HepG2 (cell line): ENCODE results near the gene CHST3. TPM values are rescaled to one million over a fixed set of nuclear protein-coding genes. Genes with fewer than 3 reads are reported as not detected.
A peak's percentile ranks its signal among the peaks of the same experiment; 100 is the strongest.

Experiments
- DMAP1 ChIP-seq: IDR thresholded peaks from 2 replicates; pipeline ENCODE4 v1.6.1; 2016
- EEA1 ChIP-seq: sonication (generic); formaldehyde crosslinking; IDR thresholded peaks from 2 replicates; pipeline ENCODE4 v1.5.1; 2020; ENCODE audit warnings: mild to moderate bottlenecking, missing genetic modification reagents, borderline replicate concordance
- GZF1 ChIP-seq: sonication (generic); formaldehyde crosslinking; IDR thresholded peaks from 2 replicates; pipeline ENCODE4 v1.5.1; 2020; ENCODE audit warnings: mild to moderate bottlenecking, missing genetic modification reagents
- HNF4A ChIP-seq: sonication (generic); formaldehyde crosslinking; IDR thresholded peaks from 2 replicates; pipeline ENCODE4 v1.4.0; 2020; ENCODE audit warnings: missing genetic modification reagents
- KDM5B ChIP-seq: sonication (generic); formaldehyde crosslinking; IDR thresholded peaks from 2 replicates; pipeline ENCODE4 v1.4.0; 2020; ENCODE audit warnings: missing genetic modification reagents, mild to moderate bottlenecking, borderline replicate concordance
- MAZ ChIP-seq, 2 experiments: sonication (generic) in 1 of 2; formaldehyde crosslinking in 1 of 2; IDR thresholded peaks; 2 replicates each; pipeline versions ENCODE4 v1.5.0 to v1.6.1; 2012 to 2020; ENCODE audit warnings: low read depth in 2 of 2, mild to moderate bottlenecking in 2 of 2, borderline replicate concordance in 1 of 2, improper control_type of control experiment in 1 of 2, low read length in 1 of 2, missing genetic modification reagents in 1 of 2, moderate library complexity in 1 of 2
- PAWR ChIP-seq: sonication (generic); formaldehyde crosslinking; IDR thresholded peaks from 2 replicates; pipeline ENCODE4 v1.4.0; 2020; ENCODE audit warnings: missing genetic modification reagents, mild to moderate bottlenecking, borderline replicate concordance
- POLR2G ChIP-seq: fragments of 200-400 bp; formaldehyde crosslinking; IDR thresholded peaks from 2 replicates; pipeline ENCODE4 v1.6.1; 2018; ENCODE audit warnings: mild to moderate bottlenecking, low read depth, low read length, moderate library complexity
- SAFB2 ChIP-seq: sonication (generic); formaldehyde crosslinking; IDR thresholded peaks from 2 replicates; pipeline ENCODE4 v1.5.1; 2020; ENCODE audit warnings: missing genetic modification reagents, low read depth, mild to moderate bottlenecking, borderline replicate concordance
- SNAI1 ChIP-seq: sonication (generic); formaldehyde crosslinking; IDR thresholded peaks from 2 replicates; pipeline ENCODE4 v1.5.0; 2020; ENCODE audit warnings: mild to moderate bottlenecking, missing genetic modification reagents, borderline replicate concordance
- SNAPC2 ChIP-seq: sonication (generic); formaldehyde crosslinking; IDR thresholded peaks from 2 replicates; pipeline ENCODE4 v1.8.1; 2022; ENCODE audit warnings: mild to moderate bottlenecking, missing genetic modification reagents
- STAG1 ChIP-seq: sonication (generic); formaldehyde crosslinking; IDR thresholded peaks from 2 replicates; pipeline ENCODE4 v1.4.0; 2020; ENCODE audit warnings: missing genetic modification reagents
- ZNF629 ChIP-seq: sonication (generic); formaldehyde crosslinking; conservative IDR thresholded peaks from 2 replicates; pipeline ENCODE4 v1.5.0; 2020; ENCODE audit warnings: missing genetic modification reagents
- polyA plus RNA-seq, 8 experiments: library from polyadenylated mRNA; depleted of rRNA in 3 of 8; stranded (reverse) in 7 of 8; unstranded in 1 of 8; fragments of >200 nt; fragmentation: Illumina TruSeq in 4 of 8; extraction: Trizol in 4 of 8; gene quantifications; 2 replicates each; pipeline versions ENCODE4 v1.2.1 to v1.2.3, GENCODE V29; 2011 to 2016; ENCODE audit warnings: low read depth in 4 of 8, missing spikeins in 1 of 8, mixed read lengths in 1 of 8; ENCODE audit not compliant: insufficient read depth in 1 of 8
- total RNA-seq, 5 experiments: library from RNA; depleted of rRNA; stranded (reverse); fragments of >200 nt; fragmentation: Illumina TruSeq; extraction: Trizol; gene quantifications; 2 replicates each; pipeline ENCODE4 v1.2.3, GENCODE V29; 2016; ENCODE audit warnings: low read depth in 1 of 5
- TF ChIP-seq, protein P1 (sequence below): sonication (generic); formaldehyde crosslinking; IDR thresholded peaks from 2 replicates; pipeline ENCODE4 v1.4.0; 2020; ENCODE audit warnings: mild to moderate bottlenecking, missing genetic modification reagents
- TF ChIP-seq, protein P2 (sequence below): sonication (generic); formaldehyde crosslinking; IDR thresholded peaks from 2 replicates; pipeline ENCODE4 v1.9.0; 2022; ENCODE audit warnings: missing genetic modification reagents, mild to moderate bottlenecking, borderline replicate concordance
- TF ChIP-seq, protein P3 (sequence below): sonication (generic); formaldehyde crosslinking; IDR thresholded peaks from 2 replicates; pipeline ENCODE4 v1.4.0; 2020; ENCODE audit warnings: mild to moderate bottlenecking, missing genetic modification reagents
- TF ChIP-seq, protein P4 (sequence below): IDR thresholded peaks from 2 replicates; pipeline ENCODE4 v1.6.1; 2012; ENCODE audit warnings: inconsistent platforms
- TF ChIP-seq, protein P5 (sequence below): IDR thresholded peaks from 2 replicates; pipeline ENCODE4 v1.6.1; 2016; ENCODE audit warnings: missing genetic modification reagents, missing compliant biosample characterization

Gene CHST3
- total and polyA plus RNA-seq, 2 of the 13 experiments (the other 11 are each of a cell fraction or from before 2014, with no cell fraction given) = 7.2 to 18.7 TPM

DNA sequence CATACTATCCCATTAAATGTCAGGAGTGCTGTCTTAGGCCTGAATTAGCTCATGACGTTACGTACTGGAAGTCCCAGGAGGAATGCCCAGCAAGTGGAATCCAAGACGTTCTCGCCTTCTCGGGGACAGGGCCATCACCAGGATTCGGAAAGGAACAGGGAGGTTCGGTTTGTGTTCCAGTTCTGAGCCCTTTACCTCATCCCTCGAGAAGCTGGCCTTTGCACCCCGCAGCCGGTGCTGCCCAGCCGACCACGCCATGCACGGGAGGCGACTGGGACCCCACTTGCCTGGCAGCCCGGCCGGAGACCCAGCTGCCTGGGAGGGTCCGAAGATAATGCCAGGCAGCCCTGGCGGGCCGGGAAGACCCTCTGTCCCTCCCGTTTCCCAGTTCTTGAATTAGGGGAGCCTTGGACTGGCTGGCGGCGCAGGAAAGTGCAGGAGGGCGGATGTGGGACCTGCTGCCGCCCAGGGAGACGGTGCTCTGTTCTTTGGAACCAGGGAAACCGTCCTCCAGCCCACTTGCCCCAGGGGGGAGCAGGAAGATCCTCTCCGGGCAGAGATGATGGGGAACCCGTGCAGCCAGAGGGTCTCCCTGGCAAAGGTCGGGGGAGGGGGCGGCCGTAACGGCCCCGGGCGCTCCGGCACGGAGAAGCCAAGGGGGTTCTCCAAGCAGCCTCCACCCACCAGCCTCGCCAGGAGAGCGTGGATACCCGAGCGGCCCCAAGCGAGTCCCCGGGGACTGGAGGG is 671 bp upstream of the CHST3 start (continued):
- TF ChIP-seq, protein P1, sequence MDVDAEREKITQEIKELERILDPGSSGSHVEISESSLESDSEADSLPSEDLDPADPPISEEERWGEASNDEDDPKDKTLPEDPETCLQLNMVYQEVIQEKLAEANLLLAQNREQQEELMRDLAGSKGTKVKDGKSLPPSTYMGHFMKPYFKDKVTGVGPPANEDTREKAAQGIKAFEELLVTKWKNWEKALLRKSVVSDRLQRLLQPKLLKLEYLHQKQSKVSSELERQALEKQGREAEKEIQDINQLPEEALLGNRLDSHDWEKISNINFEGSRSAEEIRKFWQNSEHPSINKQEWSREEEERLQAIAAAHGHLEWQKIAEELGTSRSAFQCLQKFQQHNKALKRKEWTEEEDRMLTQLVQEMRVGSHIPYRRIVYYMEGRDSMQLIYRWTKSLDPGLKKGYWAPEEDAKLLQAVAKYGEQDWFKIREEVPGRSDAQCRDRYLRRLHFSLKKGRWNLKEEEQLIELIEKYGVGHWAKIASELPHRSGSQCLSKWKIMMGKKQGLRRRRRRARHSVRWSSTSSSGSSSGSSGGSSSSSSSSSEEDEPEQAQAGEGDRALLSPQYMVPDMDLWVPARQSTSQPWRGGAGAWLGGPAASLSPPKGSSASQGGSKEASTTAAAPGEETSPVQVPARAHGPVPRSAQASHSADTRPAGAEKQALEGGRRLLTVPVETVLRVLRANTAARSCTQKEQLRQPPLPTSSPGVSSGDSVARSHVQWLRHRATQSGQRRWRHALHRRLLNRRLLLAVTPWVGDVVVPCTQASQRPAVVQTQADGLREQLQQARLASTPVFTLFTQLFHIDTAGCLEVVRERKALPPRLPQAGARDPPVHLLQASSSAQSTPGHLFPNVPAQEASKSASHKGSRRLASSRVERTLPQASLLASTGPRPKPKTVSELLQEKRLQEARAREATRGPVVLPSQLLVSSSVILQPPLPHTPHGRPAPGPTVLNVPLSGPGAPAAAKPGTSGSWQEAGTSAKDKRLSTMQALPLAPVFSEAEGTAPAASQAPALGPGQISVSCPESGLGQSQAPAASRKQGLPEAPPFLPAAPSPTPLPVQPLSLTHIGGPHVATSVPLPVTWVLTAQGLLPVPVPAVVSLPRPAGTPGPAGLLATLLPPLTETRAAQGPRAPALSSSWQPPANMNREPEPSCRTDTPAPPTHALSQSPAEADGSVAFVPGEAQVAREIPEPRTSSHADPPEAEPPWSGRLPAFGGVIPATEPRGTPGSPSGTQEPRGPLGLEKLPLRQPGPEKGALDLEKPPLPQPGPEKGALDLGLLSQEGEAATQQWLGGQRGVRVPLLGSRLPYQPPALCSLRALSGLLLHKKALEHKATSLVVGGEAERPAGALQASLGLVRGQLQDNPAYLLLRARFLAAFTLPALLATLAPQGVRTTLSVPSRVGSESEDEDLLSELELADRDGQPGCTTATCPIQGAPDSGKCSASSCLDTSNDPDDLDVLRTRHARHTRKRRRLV (CRISPR knock-in tag) = peak; percentile 82; the same call in 1 of the 2 replicates
- TF ChIP-seq DMAP1 (CRISPR knock-in tag) (0 out of 2 replicates have a peak, but pooled peaks have one; percentile 28), SNAI1 (0 out of 2 replicates have a peak, but pooled peaks have one; percentile 44), PAWR (CRISPR knock-in tag) (no peak), SAFB2 (CRISPR knock-in tag) (0 out of 2 replicates have a peak, but pooled peaks have one; percentile 18), HNF4A (CRISPR knock-in tag) (peak; percentile 57), MAZ (IDR thresholded peaks at IDR 0.05; ENCODE audit: borderline replicate concordance, low read depth, low read length) (no peak), MAZ (CRISPR knock-in tag; IDR thresholded peaks at IDR 0.05; ENCODE audit: low read depth) (peak; percentile 18; the same call in 1 of the 2 replicates), SNAPC2 (0 out of 2 replicates have a peak, but pooled peaks have one; percentile 17), STAG1 (CRISPR knock-in tag) (0 out of 2 replicates have a peak, but pooled peaks have one; percentile 9), GZF1 (CRISPR knock-in tag) (peak; percentile 52), ZNF629 (CRISPR knock-in tag) (0 out of 2 replicates have a peak, but pooled peaks have one; percentile 2), KDM5B (no peak; the same call in 1 of the 2 replicates), POLR2G (peak; percentile 45; the same call in 1 of the 2 replicates), EEA1 (CRISPR knock-in tag) (0 out of 2 replicates have a peak, but pooled peaks have one; percentile 41)
- TF ChIP-seq, protein P2, sequence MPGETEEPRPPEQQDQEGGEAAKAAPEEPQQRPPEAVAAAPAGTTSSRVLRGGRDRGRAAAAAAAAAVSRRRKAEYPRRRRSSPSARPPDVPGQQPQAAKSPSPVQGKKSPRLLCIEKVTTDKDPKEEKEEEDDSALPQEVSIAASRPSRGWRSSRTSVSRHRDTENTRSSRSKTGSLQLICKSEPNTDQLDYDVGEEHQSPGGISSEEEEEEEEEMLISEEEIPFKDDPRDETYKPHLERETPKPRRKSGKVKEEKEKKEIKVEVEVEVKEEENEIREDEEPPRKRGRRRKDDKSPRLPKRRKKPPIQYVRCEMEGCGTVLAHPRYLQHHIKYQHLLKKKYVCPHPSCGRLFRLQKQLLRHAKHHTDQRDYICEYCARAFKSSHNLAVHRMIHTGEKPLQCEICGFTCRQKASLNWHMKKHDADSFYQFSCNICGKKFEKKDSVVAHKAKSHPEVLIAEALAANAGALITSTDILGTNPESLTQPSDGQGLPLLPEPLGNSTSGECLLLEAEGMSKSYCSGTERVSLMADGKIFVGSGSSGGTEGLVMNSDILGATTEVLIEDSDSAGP (CRISPR knock-in tag) = peak; percentile 62; the same call in 1 of the 2 replicates
- TF ChIP-seq, protein P3, sequence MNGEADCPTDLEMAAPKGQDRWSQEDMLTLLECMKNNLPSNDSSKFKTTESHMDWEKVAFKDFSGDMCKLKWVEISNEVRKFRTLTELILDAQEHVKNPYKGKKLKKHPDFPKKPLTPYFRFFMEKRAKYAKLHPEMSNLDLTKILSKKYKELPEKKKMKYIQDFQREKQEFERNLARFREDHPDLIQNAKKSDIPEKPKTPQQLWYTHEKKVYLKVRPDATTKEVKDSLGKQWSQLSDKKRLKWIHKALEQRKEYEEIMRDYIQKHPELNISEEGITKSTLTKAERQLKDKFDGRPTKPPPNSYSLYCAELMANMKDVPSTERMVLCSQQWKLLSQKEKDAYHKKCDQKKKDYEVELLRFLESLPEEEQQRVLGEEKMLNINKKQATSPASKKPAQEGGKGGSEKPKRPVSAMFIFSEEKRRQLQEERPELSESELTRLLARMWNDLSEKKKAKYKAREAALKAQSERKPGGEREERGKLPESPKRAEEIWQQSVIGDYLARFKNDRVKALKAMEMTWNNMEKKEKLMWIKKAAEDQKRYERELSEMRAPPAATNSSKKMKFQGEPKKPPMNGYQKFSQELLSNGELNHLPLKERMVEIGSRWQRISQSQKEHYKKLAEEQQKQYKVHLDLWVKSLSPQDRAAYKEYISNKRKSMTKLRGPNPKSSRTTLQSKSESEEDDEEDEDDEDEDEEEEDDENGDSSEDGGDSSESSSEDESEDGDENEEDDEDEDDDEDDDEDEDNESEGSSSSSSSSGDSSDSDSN = peak; percentile 58
- TF ChIP-seq, protein P4, sequence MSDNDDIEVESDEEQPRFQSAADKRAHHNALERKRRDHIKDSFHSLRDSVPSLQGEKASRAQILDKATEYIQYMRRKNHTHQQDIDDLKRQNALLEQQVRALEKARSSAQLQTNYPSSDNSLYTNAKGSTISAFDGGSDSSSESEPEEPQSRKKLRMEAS = peak; percentile 28
- TF ChIP-seq, protein P5, sequence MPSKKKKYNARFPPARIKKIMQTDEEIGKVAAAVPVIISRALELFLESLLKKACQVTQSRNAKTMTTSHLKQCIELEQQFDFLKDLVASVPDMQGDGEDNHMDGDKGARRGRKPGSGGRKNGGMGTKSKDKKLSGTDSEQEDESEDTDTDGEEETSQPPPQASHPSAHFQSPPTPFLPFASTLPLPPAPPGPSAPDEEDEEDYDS (CRISPR knock-in tag) = 0 out of 2 replicates have a peak, but pooled peaks have one; percentile 10
